PC-3 (cell line): ENCODE measurements around the gene ARMC3. TPM values are rescaled to one million over a fixed set of nuclear protein-coding genes. Genes with fewer than 3 reads are reported as not detected.

ENCODE experiments used
- ATAC-seq: fragments of 200-7000 bp; cut with Tn5 transposase; 2 replicates; pipeline ENCODE4 v1.9.1; 2020; ENCODE audit warnings: mild to moderate bottlenecking, moderate library complexity
- BruUV-seq: library from RNA; stranded (reverse); fragments of 400-500 nt; replicated peaks from 2 replicates; lab custom pipeline; 2021; lab: Mats Ljungman, UMichigan
- CTCF ChIA-PET: fragments of 300-600 bp; sonication (Branson Sonifier 250); formaldehyde crosslinking; loops from one replicate; lab custom pipeline; 2022; ENCODE audit warnings: antibody characterized with exemption; lab: Charles Lee
- POLR2A ChIA-PET: fragments of 300-600 bp; sonication (Branson Sonifier 250); formaldehyde crosslinking; loops from one replicate; lab custom pipeline; 2022; ENCODE audit warnings: antibody characterized with exemption; ENCODE audit not compliant: unreplicated experiment; lab: Charles Lee
- DNase-seq: peaks from one replicate; pipeline ENCODE4 v3.0.0-alpha.2; 2015
- H2AFZ ChIP-seq: fragments of 300-600 bp; sonication (generic); 2 replicates; pipeline ENCODE4 v1.6.0; 2016; ENCODE audit warnings: antibody characterized with exemption, low read length
- H3F3A ChIP-seq: fragments of 300-600 bp; sonication (generic); one replicate; pipeline ENCODE4 v1.6.0; 2017; ENCODE audit warnings: antibody characterized with exemption, low read length, control low read depth, mild to moderate bottlenecking; ENCODE audit not compliant: unreplicated experiment
- H3K27ac ChIP-seq: fragments of 300-600 bp; sonication (generic); 2 replicates; pipeline ENCODE4 v1.5.1; 2016; ENCODE audit warnings: mild to moderate bottlenecking, low read length
- H3K27me3 ChIP-seq: fragments of 300-600 bp; sonication (generic); 2 replicates; pipeline ENCODE4 v1.6.1; 2016; ENCODE audit warnings: low read length, mixed read lengths
- H3K36me3 ChIP-seq: fragments of 300-600 bp; sonication (generic); 2 replicates; pipeline ENCODE4 v1.6.1; 2016; ENCODE audit warnings: low read depth, mixed run types, low read length, mixed read lengths
- H3K4me1 ChIP-seq: fragments of 300-600 bp; sonication (generic); 2 replicates; pipeline ENCODE4 v1.5.1; 2016; ENCODE audit warnings: low read length; ENCODE audit not compliant: insufficient read depth
- H3K4me2 ChIP-seq: fragments of 300-600 bp; sonication (generic); 2 replicates; pipeline ENCODE4 v1.6.0; 2016; ENCODE audit warnings: low read length
- H3K4me3 ChIP-seq: fragments of 300-600 bp; sonication (generic); 2 replicates; pipeline ENCODE4 v1.5.1; 2016; ENCODE audit warnings: mild to moderate bottlenecking, low read length, mixed read lengths
- H3K79me2 ChIP-seq: fragments of 300-600 bp; sonication (generic); 2 replicates; pipeline ENCODE4 v1.6.1; 2017; ENCODE audit warnings: low read length, mixed read lengths
- H3K9ac ChIP-seq: fragments of 300-600 bp; sonication (generic); 2 replicates; pipeline ENCODE4 v1.6.0; 2016; ENCODE audit warnings: mild to moderate bottlenecking, low read length
- H3K9me2 ChIP-seq: fragments of 300-600 bp; sonication (generic); replicated peaks from 2 replicates; pipeline ENCODE4 v1.6.1; 2016; ENCODE audit warnings: mixed run types, low read length, mixed read lengths
- H3K9me3 ChIP-seq: fragments of 300-600 bp; sonication (generic); 2 replicates; pipeline ENCODE4 v1.6.1; 2016; ENCODE audit warnings: low read length, mixed read lengths
- H4K20me1 ChIP-seq: fragments of 300-600 bp; sonication (generic); 2 replicates; pipeline ENCODE4 v1.6.1; 2016; ENCODE audit warnings: low read length, mixed read lengths
- EZH2 ChIP-seq: fragments of 300-600 bp; sonication (generic); IDR thresholded peaks from one replicate; pipeline ENCODE4 v1.6.1; 2017; ENCODE audit warnings: antibody characterized with exemption, mild to moderate bottlenecking, low read length; ENCODE audit not compliant: unreplicated experiment
- EZH2phosphoT487 ChIP-seq: fragments of 300-600 bp; sonication (generic); IDR thresholded peaks from 2 replicates; pipeline ENCODE4 v1.6.1; 2018; ENCODE audit warnings: mild to moderate bottlenecking, antibody characterized with exemption, low read length, borderline replicate concordance
- intact Hi-C: fragments of 100-400 bp; cut with micrococcal nuclease; formaldehyde crosslinking; loops from 2 replicates; pipeline ENCODE4 v1.9.0; 2023
- total RNA-seq: library from RNA; depleted of rRNA; stranded (reverse); fragments of >200 nt; gene quantifications from 2 replicates; pipeline ENCODE4 v1.2.3, GENCODE V29; 2014
- TF ChIP-seq, protein P1 (sequence below): fragments of 300-600 bp; sonication (generic); conservative IDR thresholded peaks from 2 replicates; pipeline ENCODE4 v1.5.1; 2017; ENCODE audit warnings: antibody characterized with exemption, low read depth, mild to moderate bottlenecking, low read length

Gene ARMC3
- total RNA-seq, 1 experiment from 2014 or later: 0.18 TPM

DNA sequence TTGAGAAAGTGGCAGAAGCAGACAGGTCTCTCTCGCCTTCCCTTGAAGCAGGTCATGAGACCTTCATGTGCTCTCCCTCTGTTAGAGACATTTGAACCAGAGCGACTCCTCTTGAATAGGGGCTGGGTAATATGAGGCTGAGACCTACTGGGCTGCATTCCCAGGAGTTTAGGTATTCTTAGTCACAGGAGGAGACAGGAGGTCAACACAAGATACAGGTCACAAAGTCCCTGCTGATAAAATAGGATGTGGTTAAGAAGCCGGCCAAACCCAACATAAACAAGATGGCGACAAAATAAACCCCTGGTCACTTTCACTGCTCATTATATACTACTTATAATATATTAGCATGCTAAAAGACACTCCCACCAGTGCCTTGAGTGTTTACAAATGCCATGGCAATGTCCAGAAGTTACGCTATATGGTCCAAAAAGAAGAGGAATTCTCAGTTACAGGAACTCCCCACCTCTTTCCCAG is 124.0 kb downstream of the ARMC3 start:
- Histone ChIP-seq H3K9me3 (no peaks in the 10 kb centered on the region), H3K36me3 (no peaks in the 10 kb centered on the region), H3K79me2 (no peaks in the 10 kb centered on the region), H3K4me3 (no peak overlapping the region), H2AFZ (no peak overlapping the region), H3K4me2 (no peak overlapping the region), H3K9me2 (no peaks in the 10 kb centered on the region), H3K27me3 (no peaks in the 10 kb centered on the region), H3K27ac (no peak overlapping the region), H4K20me1 (no peaks in the 10 kb centered on the region), H3K4me1 (peaks cover 35% of the 10 kb centered on the region), H3F3A (no peaks in the 10 kb centered on the region), H3K9ac (no peak overlapping the region)
- ChIA-PET CTCF (no interaction called here), POLR2A (no interaction called here)
- intact Hi-C loops: no loop called here
- TF ChIP-seq EZH2phosphoT487 (no peak), EZH2 (no peak)
- TF ChIP-seq, protein P1, sequence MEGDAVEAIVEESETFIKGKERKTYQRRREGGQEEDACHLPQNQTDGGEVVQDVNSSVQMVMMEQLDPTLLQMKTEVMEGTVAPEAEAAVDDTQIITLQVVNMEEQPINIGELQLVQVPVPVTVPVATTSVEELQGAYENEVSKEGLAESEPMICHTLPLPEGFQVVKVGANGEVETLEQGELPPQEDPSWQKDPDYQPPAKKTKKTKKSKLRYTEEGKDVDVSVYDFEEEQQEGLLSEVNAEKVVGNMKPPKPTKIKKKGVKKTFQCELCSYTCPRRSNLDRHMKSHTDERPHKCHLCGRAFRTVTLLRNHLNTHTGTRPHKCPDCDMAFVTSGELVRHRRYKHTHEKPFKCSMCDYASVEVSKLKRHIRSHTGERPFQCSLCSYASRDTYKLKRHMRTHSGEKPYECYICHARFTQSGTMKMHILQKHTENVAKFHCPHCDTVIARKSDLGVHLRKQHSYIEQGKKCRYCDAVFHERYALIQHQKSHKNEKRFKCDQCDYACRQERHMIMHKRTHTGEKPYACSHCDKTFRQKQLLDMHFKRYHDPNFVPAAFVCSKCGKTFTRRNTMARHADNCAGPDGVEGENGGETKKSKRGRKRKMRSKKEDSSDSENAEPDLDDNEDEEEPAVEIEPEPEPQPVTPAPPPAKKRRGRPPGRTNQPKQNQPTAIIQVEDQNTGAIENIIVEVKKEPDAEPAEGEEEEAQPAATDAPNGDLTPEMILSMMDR: no peak
- ATAC-seq: peak; percentile 12; the same call in 1 of the 2 replicates
- DNase-seq: peak; percentile 53
- BruUV-seq: no TSS peak

DNA sequence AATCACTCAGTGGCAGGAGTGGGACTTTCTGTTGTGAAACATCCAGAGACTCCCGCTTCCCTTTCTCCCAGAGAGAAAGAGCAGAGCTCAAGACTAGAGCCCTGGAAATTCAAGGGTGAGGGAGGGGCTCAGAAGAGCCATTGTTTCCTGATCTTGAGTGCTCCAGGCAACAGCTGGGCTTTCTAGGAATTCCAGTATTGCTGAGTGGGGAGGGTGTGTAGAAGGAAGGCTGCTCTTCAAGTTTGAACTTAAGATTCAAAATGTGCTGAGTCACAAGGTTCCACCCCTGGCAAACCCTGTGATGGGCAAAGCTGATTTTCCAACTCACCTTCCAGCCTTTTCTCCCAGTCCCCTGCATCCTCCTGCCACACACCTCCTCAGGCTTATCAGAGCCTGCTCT is 125.2 kb downstream of the ARMC3 start:
- peak; percentile 37 for ATAC-seq

More for the DNA sequence above, 125.2 kb downstream of the ARMC3 start:
- Histone ChIP-seq H3F3A (no peaks in the 10 kb centered on the region), H4K20me1 (no peaks in the 10 kb centered on the region), H3K9ac (no peak overlapping the region), H2AFZ (no peak overlapping the region), H3K4me3 (no peak overlapping the region), H3K79me2 (no peaks in the 10 kb centered on the region), H3K9me3 (no peaks in the 10 kb centered on the region), H3K27me3 (no peaks in the 10 kb centered on the region), H3K36me3 (no peaks in the 10 kb centered on the region), H3K4me1 (peaks cover 25% of the 10 kb centered on the region), H3K9me2 (no peaks in the 10 kb centered on the region), H3K27ac (peak overlapping the region; percentile 30), H3K4me2 (peak overlapping the region; percentile 54)
- ChIA-PET POLR2A (no interaction called here), CTCF (no interaction called here)
- TF ChIP-seq EZH2phosphoT487 (no peak), EZH2 (no peak)
- TF ChIP-seq, protein P1: no peak
- peak; percentile 81 for DNase-seq
- BruUV-seq: no TSS peak
- intact Hi-C loops: no loop called here
